ENCODE measurements around the gene FILIP1. TPM values are rescaled to one million over a fixed set of nuclear protein-coding genes. Genes with fewer than 3 reads are reported as not detected.

FILIP1 gene
- total RNA-seq, 1 donor, result under 0.01 TPM

GRCh38 chr6:75281653-75282052 is 211.9 kb downstream of the FILIP1 start:
- Histone ChIP-seq H3K9me3 (ENCODE audit: low read depth, low read length) (no peaks in the 10 kb centered on the region), H3K36me3 (ENCODE audit: insufficient read depth, low read length) (no peaks in the 10 kb centered on the region), H3K79me2 (ENCODE audit: insufficient read depth, low read length) (peaks cover 86% of the 10 kb centered on the region), H3K27ac (ENCODE audit: low read depth, low read length) (peak overlapping the region; percentile 41), H4K20me1 (ENCODE audit: insufficient read depth, low read length) (peaks cover 48% of the 10 kb centered on the region), H3K4me2 (ENCODE audit: insufficient read depth, low read length) (peak overlapping the region; percentile 83), H3K4me3 (ENCODE audit: insufficient read depth, low read length) (peak overlapping the region; percentile 56), H2AFZ (ENCODE audit: low read length) (no peak overlapping the region), H3K27me3 (ENCODE audit: insufficient read depth, low read length) (no peaks in the 10 kb centered on the region), H3K4me1 (ENCODE audit: insufficient read depth, low read length) (peaks cover 41% of the 10 kb centered on the region)
- TF ChIP-seq CTCF (IDR thresholded peaks at IDR 0.05; ENCODE audit: extremely low read depth, low read depth, low read length), result no peak
- no peak for DNase-seq (ENCODE audit: insufficient read length, low spot score, missing footprints)

- H3K79me2 ChIP-seq (ENCODE audit: insufficient read depth, low read length), result peaks cover 96% of the 10 kb centered on the region
- peaks cover 48% of the 10 kb centered on the region for H4K20me1 ChIP-seq (ENCODE audit: insufficient read depth, low read length)
- no peaks in the 10 kb centered on the region for H3K36me3 ChIP-seq (ENCODE audit: insufficient read depth, low read length)
- DNase-seq (ENCODE audit: insufficient read length, low spot score, missing footprints), result no peak
- no peaks in the 10 kb centered on the region for H3K9me3 ChIP-seq (ENCODE audit: low read depth, low read length)
- H3K27me3 ChIP-seq (ENCODE audit: insufficient read depth, low read length), result no peaks in the 10 kb centered on the region
- H2AFZ ChIP-seq (ENCODE audit: low read length), result no peak overlapping the region
- H3K4me2 ChIP-seq (ENCODE audit: insufficient read depth, low read length), result peak overlapping the region; percentile 83
- H3K27ac ChIP-seq (ENCODE audit: low read depth, low read length), result peak overlapping the region; percentile 41
- TF ChIP-seq CTCF (IDR thresholded peaks at IDR 0.05; ENCODE audit: extremely low read depth, low read depth, low read length), result no peak
- peaks cover 46% of the 10 kb centered on the region for H3K4me1 ChIP-seq (ENCODE audit: insufficient read depth, low read length)
- peak overlapping the region; percentile 39 for H3K4me3 ChIP-seq (ENCODE audit: insufficient read depth, low read length)
These were observed 213.3 kb downstream of the FILIP1 start for GRCh38 chr6:75280131-75280855.

GRCh38 chr6:75279418-75279817 is 214.2 kb downstream of the FILIP1 start:
- no peak for DNase-seq (ENCODE audit: insufficient read length, low spot score, missing footprints)
- H4K20me1 ChIP-seq (ENCODE audit: insufficient read depth, low read length), result peaks cover 50% of the 10 kb centered on the region

More at GRCh38 chr6:75279418-75279817, 214.2 kb downstream of the FILIP1 start:
- no peaks in the 10 kb centered on the region for H3K9me3 ChIP-seq (ENCODE audit: low read depth, low read length)
- peaks cover 48% of the 10 kb centered on the region for H3K4me1 ChIP-seq (ENCODE audit: insufficient read depth, low read length)
- H3K79me2 ChIP-seq (ENCODE audit: insufficient read depth, low read length), result peaks cover 91% of the 10 kb centered on the region
- no peaks in the 10 kb centered on the region for H3K36me3 ChIP-seq (ENCODE audit: insufficient read depth, low read length)
- H2AFZ ChIP-seq (ENCODE audit: low read length), result no peak overlapping the region
- no peaks in the 10 kb centered on the region for H3K27me3 ChIP-seq (ENCODE audit: insufficient read depth, low read length)
- H3K4me3 ChIP-seq (ENCODE audit: insufficient read depth, low read length), result no peak overlapping the region
- no peak overlapping the region for H3K27ac ChIP-seq (ENCODE audit: low read depth, low read length)
- TF ChIP-seq CTCF (IDR thresholded peaks at IDR 0.05; ENCODE audit: extremely low read depth, low read depth, low read length), result no peak
- H3K4me2 ChIP-seq (ENCODE audit: insufficient read depth, low read length), result no peak overlapping the region
